H1 (cell line): ENCODE data around the gene HPS6. TPM values are rescaled to one million over a fixed set of nuclear protein-coding genes. Genes with fewer than 3 reads are reported as not detected.

Source experiments
- CTCF ChIA-PET: fragments of 300-600 bp; sonication (Branson Sonifier 250); formaldehyde crosslinking; loops from one replicate; lab custom pipeline; 2021; ENCODE audit not compliant: partially characterized antibody; lab: Charles Lee
- POLR2A ChIA-PET: fragments of 300-600 bp; sonication (Branson Sonifier 250); formaldehyde crosslinking; loops from one replicate; lab custom pipeline; 2021; ENCODE audit warnings: inconsistent platforms; ENCODE audit not compliant: partially characterized antibody; lab: Charles Lee
- DNase-seq, 2 experiments: peaks; one replicate each; pipeline versions ENCODE4 v3.0.0 to v3.0.0-alpha.2; 2010 to 2022; ENCODE audit warnings: low spot score in 2 of 2, low read depth in 1 of 2, mixed read lengths in 1 of 2
- FAIRE-seq: peaks from 2 replicates; lab custom pipeline; 2011; peaks lifted over from hg19 to GRCh38; lab: Jason Lieb, UNC
- H2AFZ ChIP-seq: 2 replicates; pipeline ENCODE4 v1.8.1; 2012; ENCODE audit warnings: low read length, inconsistent platforms
- H2AK5ac ChIP-seq: 2 replicates; pipeline ENCODE4 v1.6.1; 2013; ENCODE audit warnings: low read depth, low read length
- H2BK120ac ChIP-seq: replicated peaks from 2 replicates; pipeline ENCODE3; 2013; ENCODE audit warnings: low read depth, low read length, inconsistent platforms
- H2BK12ac ChIP-seq: 2 replicates; pipeline ENCODE4 v1.6.1; 2013; ENCODE audit warnings: low read depth, low read length
- H2BK15ac ChIP-seq: 2 replicates; pipeline ENCODE4 v1.6.1; 2013; ENCODE audit warnings: low read length
- H2BK20ac ChIP-seq: 2 replicates; pipeline ENCODE4 v1.6.1; 2013; ENCODE audit warnings: low read length
- H2BK5ac ChIP-seq: 2 replicates; pipeline ENCODE4 v1.6.1; 2013; ENCODE audit warnings: low read depth, low read length
- H3K14ac ChIP-seq: 2 replicates; pipeline ENCODE4 v1.6.1; 2013; ENCODE audit warnings: inconsistent platforms; ENCODE audit not compliant: insufficient read length
- H3K18ac ChIP-seq: 2 replicates; pipeline ENCODE4 v1.6.1; 2013; ENCODE audit warnings: low read length; ENCODE audit errors: extremely low read depth
- H3K23ac ChIP-seq: 2 replicates; pipeline ENCODE4 v1.6.1; 2013; ENCODE audit warnings: inconsistent platforms; ENCODE audit not compliant: insufficient read length
- H3K23me2 ChIP-seq: 2 replicates; pipeline ENCODE4 v1.6.1; 2013; ENCODE audit warnings: low read depth, low read length
- H3K27ac ChIP-seq: 2 replicates; pipeline ENCODE4 v1.6.1; 2011; ENCODE audit warnings: low read depth, low read length, inconsistent platforms
- H3K27me3 ChIP-seq, 4 experiments: replicated peaks in 1 of 4; 1 replicate in 1 of 4; 2 replicates in 3 of 4; pipeline versions ENCODE4 v1.6.1 to v1.8.1; 2011 to 2013; ENCODE audit warnings: low read length in 3 of 4, mild to moderate bottlenecking in 3 of 4, inconsistent platforms in 2 of 4, mixed read lengths in 2 of 4, moderate library complexity in 1 of 4; ENCODE audit not compliant: control insufficient read depth in 3 of 4, insufficient read depth in 3 of 4; ENCODE audit errors: extremely low read depth in 1 of 4
- H3K36me3 ChIP-seq, 4 experiments: 2 replicates each; pipeline versions ENCODE4 v1.6.1 to v1.8.1; 2011 to 2013; ENCODE audit warnings: mild to moderate bottlenecking in 4 of 4, low read length in 3 of 4, moderate library complexity in 2 of 4, control low read depth in 1 of 4, inconsistent platforms in 1 of 4; ENCODE audit not compliant: insufficient read depth in 4 of 4, control insufficient read depth in 2 of 4
- H3K4ac ChIP-seq: replicated peaks from 2 replicates; pipeline ENCODE3; 2013; ENCODE audit warnings: low read length, low read depth, mixed read lengths, inconsistent platforms; ENCODE audit not compliant: insufficient read length
- H3K4me1 ChIP-seq, 4 experiments: replicated peaks in 1 of 4; 1 replicate in 1 of 4; 2 replicates in 3 of 4; pipeline versions ENCODE4 v1.6.1 to v1.8.1; 2011 to 2013; ENCODE audit warnings: low read length in 3 of 4, inconsistent platforms in 2 of 4, mixed read lengths in 1 of 4; ENCODE audit not compliant: insufficient read depth in 4 of 4, control insufficient read depth in 3 of 4
- H3K4me2 ChIP-seq, 2 experiments: 2 replicates each; pipeline versions ENCODE4 v1.6.1 to v1.8.1; 2011 to 2013; ENCODE audit warnings: low read depth in 2 of 2, low read length in 2 of 2, control low read depth in 1 of 2, inconsistent platforms in 1 of 2, mild to moderate bottlenecking in 1 of 2; ENCODE audit not compliant: insufficient read depth in 1 of 2
- H3K4me3 ChIP-seq, 4 experiments: fragments of 200-600, 300-600 bp in 1 of 4; sonication (generic), shearing (Covaris generic), sonication (Bioruptor Twin) in 1 of 4; 2 replicates each; pipeline versions ENCODE4 v1.5.1 to v1.8.1; 2011 to 2016; ENCODE audit warnings: low read length in 4 of 4, low read depth in 3 of 4, control low read depth in 2 of 4, inconsistent platforms in 2 of 4, mild to moderate bottlenecking in 2 of 4, mixed read lengths in 1 of 4, moderate library complexity in 1 of 4; ENCODE audit not compliant: insufficient read depth in 2 of 4; ENCODE audit errors: extremely low read depth in 1 of 4
- H3K56ac ChIP-seq: replicated peaks from 2 replicates; pipeline ENCODE3; 2013; ENCODE audit warnings: low read depth, mild to moderate bottlenecking, mixed read lengths, low read length, inconsistent platforms; ENCODE audit not compliant: insufficient read length
- H3K79me1 ChIP-seq: 2 replicates; pipeline ENCODE4 v1.6.1; 2013; ENCODE audit warnings: low read depth, low read length, control low read depth
- H3K79me2 ChIP-seq, 2 experiments: 2 replicates each; pipeline versions ENCODE4 v1.6.1 to v1.8.1; 2012 to 2013; ENCODE audit warnings: low read length in 2 of 2, mild to moderate bottlenecking in 2 of 2, inconsistent platforms in 1 of 2; ENCODE audit not compliant: insufficient read depth in 2 of 2, control insufficient read depth in 1 of 2
- H3K9ac ChIP-seq, 4 experiments: replicated peaks in 1 of 4; 1 replicate in 1 of 4; 2 replicates in 3 of 4; pipeline versions ENCODE4 v1.6.1 to v1.8.1; 2011 to 2013; ENCODE audit warnings: low read depth in 3 of 4, low read length in 3 of 4, control low read depth in 2 of 4, mild to moderate bottlenecking in 2 of 4, moderate library complexity in 2 of 4, inconsistent platforms in 1 of 4; ENCODE audit errors: extremely low read depth in 1 of 4
- H3K9me3 ChIP-seq, 2 experiments: 2 replicates each; pipeline versions ENCODE4 v1.6.1 to v1.8.1; 2012 to 2013; ENCODE audit warnings: mild to moderate bottlenecking in 2 of 2, moderate library complexity in 2 of 2, control low read depth in 1 of 2, inconsistent platforms in 1 of 2, low read depth in 1 of 2, low read length in 1 of 2, mixed read lengths in 1 of 2; ENCODE audit not compliant: insufficient read depth in 2 of 2
- H4K20me1 ChIP-seq, 2 experiments: replicated peaks in 1 of 2; 2 replicates each; pipeline versions ENCODE3 to v1.8.1; 2011 to 2013; ENCODE audit warnings: inconsistent platforms in 2 of 2, low read length in 2 of 2, mild to moderate bottlenecking in 1 of 2; ENCODE audit not compliant: insufficient read depth in 2 of 2, control insufficient read depth in 1 of 2
- H4K5ac ChIP-seq: 2 replicates; pipeline ENCODE4 v1.6.1; 2013; ENCODE audit warnings: low read length, low read depth, mixed read lengths, inconsistent platforms; ENCODE audit not compliant: insufficient read length
- H4K8ac ChIP-seq: 2 replicates; pipeline ENCODE4 v1.8.0; 2013; ENCODE audit warnings: mild to moderate bottlenecking, moderate library complexity, low read length, inconsistent platforms; ENCODE audit not compliant: insufficient read depth; ENCODE audit errors: extremely low read depth
- H4K91ac ChIP-seq: replicated peaks from 2 replicates; pipeline ENCODE3; 2013; ENCODE audit warnings: low read length, mixed read lengths, inconsistent platforms; ENCODE audit not compliant: insufficient read length
- BACH1 ChIP-seq: IDR thresholded peaks from 2 replicates; pipeline ENCODE4 v1.6.1; 2012; ENCODE audit warnings: low read length, improper control_type of control experiment
- CBX8 ChIP-seq: fragments of 300-800, 300-1000 bp; sonication (generic); IDR thresholded peaks from 2 replicates; pipeline ENCODE4 v1.7.1; 2016; ENCODE audit warnings: low read depth, low read length, borderline replicate concordance
- CEBPB ChIP-seq: IDR thresholded peaks from 2 replicates; pipeline ENCODE4 v1.6.1; 2012; ENCODE audit warnings: low read depth, low read length
- CHD1 ChIP-seq: IDR thresholded peaks from 2 replicates; pipeline ENCODE4 v1.6.1; 2012; ENCODE audit warnings: low read depth, low read length, improper control_type of control experiment
- CTBP2 ChIP-seq: IDR thresholded peaks from 2 replicates; pipeline ENCODE4 v1.7.0; 2011; ENCODE audit warnings: borderline replicate concordance, mild to moderate bottlenecking, moderate library complexity, mixed read lengths, low read length; ENCODE audit not compliant: insufficient read depth, insufficient read length
- FOSL1 ChIP-seq: IDR thresholded peaks from 2 replicates; pipeline ENCODE4 v1.6.1; 2011; ENCODE audit warnings: mild to moderate bottlenecking, low read depth, low read length, moderate library complexity; ENCODE audit not compliant: insufficient read depth
- GABPA ChIP-seq: IDR thresholded peaks from 2 replicates; pipeline ENCODE4 v1.6.1; 2011; ENCODE audit warnings: mild to moderate bottlenecking, low read length, moderate library complexity, borderline replicate concordance; ENCODE audit not compliant: insufficient read depth
- MAFK ChIP-seq: IDR thresholded peaks from 2 replicates; pipeline ENCODE4 v1.6.1; 2012; ENCODE audit warnings: low read depth, mild to moderate bottlenecking, improper control_type of control experiment, low read length
- POLR2A ChIP-seq, 2 experiments: IDR thresholded peaks; 1 replicate in 1 of 2; 2 replicates in 1 of 2; pipeline ENCODE4 v1.6.1; 2011; ENCODE audit warnings: low read depth in 2 of 2, low read length in 2 of 2, mild to moderate bottlenecking in 2 of 2; ENCODE audit errors: control extremely low read depth in 1 of 2
- POU5F1 ChIP-seq: IDR thresholded peaks from 2 replicates; pipeline ENCODE4 v1.6.1; 2011; ENCODE audit warnings: low read depth, mild to moderate bottlenecking, low read length, moderate library complexity
- SP4 ChIP-seq: IDR thresholded peaks from 2 replicates; pipeline ENCODE4 v1.6.1; 2012; ENCODE audit warnings: low read length, inconsistent platforms
- SRF ChIP-seq: IDR thresholded peaks from 2 replicates; pipeline ENCODE4 v1.6.1; 2011; ENCODE audit warnings: mild to moderate bottlenecking, low read depth, low read length, moderate library complexity
- TEAD4 ChIP-seq: IDR thresholded peaks from 2 replicates; pipeline ENCODE4 v1.6.1; 2012; ENCODE audit warnings: low read depth, low read length, inconsistent platforms, mixed read lengths
- whole genome bisulfite sequencing, 2 experiments: shearing (Covaris generic) in 1 of 2; methylation state at CpG; one replicate each; pipeline versions ENCODE4 v1.1.6 to v1.1.7; 2013 to 2015; ENCODE audit warnings: low lambda C conversion rate in 2 of 2, mixed read lengths in 2 of 2, inconsistent platforms in 1 of 2, low coverage in 1 of 2, missing lambda C conversion rate in 1 of 2; ENCODE audit not compliant: insufficient replicate concordance in 2 of 2, insufficient coverage in 1 of 2, insufficient read length in 1 of 2; ENCODE audit errors: extremely low coverage in 1 of 2, missing lambda C conversion rate in 1 of 2; 5-methylcytosine and 5-hydroxymethylcytosine counted together
- polyA plus RNA-seq, 7 experiments: library from polyadenylated mRNA; depleted of rRNA in 3 of 7; stranded (reverse) in 5 of 7; unstranded in 2 of 7; fragments of >200 nt in 5 of 7; fragments of 200-250 nt in 2 of 7; gene quantifications; 1 replicate in 5 of 7; 2 replicates in 1 of 7; 4 replicates in 1 of 7; pipeline versions ENCODE4 v1.2.1 to v1.2.3, GENCODE V29; 2011 to 2013; ENCODE audit warnings: missing spikeins in 2 of 7, mixed read lengths in 2 of 7
- total RNA-seq: library from RNA; stranded (reverse); fragmentation: NEBNext Ultra II Directional; extraction: Animal tissue kit (Norgen Biotek cat#: 25700); gene quantifications from 2 replicates; pipeline ENCODE4 v1.2.1, GENCODE V29; 2021

Gene HPS6
- total and polyA plus RNA-seq, 2 of the 8 experiments (the other 6 are each of a cell fraction or from before 2014, with no cell fraction given), result 10.2 to 17.7 TPM

DNA sequence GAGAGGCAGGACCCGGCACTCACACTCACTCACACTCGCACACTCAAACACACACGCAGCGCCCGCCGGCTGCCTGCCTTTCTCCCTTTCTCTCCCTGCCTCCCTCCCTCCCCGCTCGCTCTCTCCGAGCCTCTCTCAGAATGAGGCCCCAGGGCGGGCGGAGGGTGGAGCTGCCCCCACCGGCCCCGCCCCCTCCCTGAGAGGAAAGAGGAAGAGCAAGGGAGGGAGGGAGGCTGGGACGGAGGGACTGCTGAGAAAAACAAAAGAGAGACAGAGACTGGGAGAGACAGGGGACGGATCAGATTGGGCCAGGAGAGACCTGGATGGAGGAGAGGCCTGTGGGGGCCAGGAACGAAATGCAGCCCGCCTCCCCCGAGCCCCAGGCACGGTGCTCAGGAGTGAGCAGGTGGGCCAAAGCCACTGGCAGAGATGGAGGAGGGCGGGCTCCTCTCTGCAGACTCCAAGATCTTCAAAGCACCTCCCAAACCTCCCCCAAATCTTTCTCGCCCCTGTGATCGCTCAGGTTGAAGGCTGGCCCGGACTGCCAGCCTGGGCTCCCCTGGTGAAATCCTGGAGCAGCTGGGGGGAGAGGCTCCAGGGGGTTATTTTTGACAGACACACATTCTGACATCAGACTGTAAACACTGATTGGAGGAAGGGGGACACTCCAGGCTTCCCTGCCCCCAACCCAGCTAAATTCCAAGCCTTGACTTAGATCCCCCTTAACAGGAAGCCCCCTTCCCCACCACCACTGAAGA is 49.9 kb downstream of the HPS6 start:
- no peak overlapping the region for H3K23ac ChIP-seq
- no peak overlapping the region for H3K14ac ChIP-seq
- no peaks in the 10 kb centered on the region for H3K9me3 ChIP-seq
- H3K9ac ChIP-seq, result peak overlapping the region in 2 of 4 experiments; percentile 43 to 61; a peak in 4 of 7 replicates
- H3K4me3 ChIP-seq, result peak overlapping the region; percentile 46 to 96 (median 69)
- no peak overlapping the region for H2BK12ac ChIP-seq
- no peak overlapping the region for H2AFZ ChIP-seq
- DNase-seq (peak in 1 of 2 experiments; percentile 85), FAIRE-seq (no peak)
- peak overlapping the region; percentile 68; the same call in 1 of the 2 replicates for H3K18ac ChIP-seq
- WGBS, 2 experiments, result 3% methylated on average over 14 of the region's 23 CpGs; no CpG with 5 or more reads in 1 of the 2 experiments
- no peak overlapping the region for H3K56ac ChIP-seq
- H3K36me3 ChIP-seq, result peaks cover 10 to 19% (median 15%) of the 10 kb centered on the region in 4 experiments
- peak overlapping the region; percentile 39 for H4K91ac ChIP-seq
- ChIA-PET CTCF (interaction anchor here (0.6 to 6.1 kb wide), 7 partner anchors 12 to 284 kb away, joined by 3 to 33 read pairs (median 3); partner anchors contain the start of gene NOLC1), POLR2A (interaction anchor here (0.5 to 5.0 kb wide), 20 partner anchors 8 to 393 kb away, joined by 3 to 34 read pairs (median 4); partner anchors contain the start of genes NOLC1 and OGA)
- H4K5ac ChIP-seq, result peak overlapping the region; percentile 37
- H3K23me2 ChIP-seq, result peaks cover 15% of the 10 kb centered on the region
- no peak overlapping the region for H2BK15ac ChIP-seq
- H3K79me1 ChIP-seq, result peaks cover 17% of the 10 kb centered on the region; the same call in 1 of the 2 replicates
- peak overlapping the region; percentile 65 to 69 for H3K4me2 ChIP-seq
- peaks cover 22 to 48% (median 31%) of the 10 kb centered on the region in 4 experiments for H3K4me1 ChIP-seq
- peak overlapping the region; percentile 61; the same call in 1 of the 2 replicates for H2BK5ac ChIP-seq
- no peak overlapping the region for H4K8ac ChIP-seq
- no peak overlapping the region for H2BK20ac ChIP-seq
- no peak overlapping the region for H2BK120ac ChIP-seq
- peaks cover 28 to 31% of the 10 kb centered on the region in 2 experiments for H4K20me1 ChIP-seq
- H3K79me2 ChIP-seq, result peaks cover 24 to 82% of the 10 kb centered on the region in 2 experiments
- no peaks in the 10 kb centered on the region for H3K27me3 ChIP-seq
- no peak overlapping the region for H2AK5ac ChIP-seq
- peak overlapping the region; percentile 59; the same call in 1 of the 2 replicates for H3K27ac ChIP-seq
- no peak overlapping the region for H3K4ac ChIP-seq
- TF ChIP-seq CEBPB (no peak), POLR2A (IDR thresholded peaks at IDR 0.05; ENCODE audit: control extremely low read depth in 1 of 2, low read depth in 2 of 2, low read length in 2 of 2) (peak; percentile 78 to 88), SRF (no peak), CTBP2 (no peak), CBX8 (no peak), SP4 (no peak), GABPA (no peak), TEAD4 (no peak), MAFK (no peak), CHD1 (no peak), BACH1 (no peak), FOSL1 (no peak), POU5F1 (no peak)
